Prostate gland (tissue), 2 donors: ENCODE measurements around the gene DSN1.

Experiments used
- CTCF ChIP-seq, 4 experiments: fragments of 200-600 bp in 2 of 4; fragments of 450-650 bp in 2 of 4; sonication (generic) in 2 of 4; IDR thresholded peaks; 1 replicate in 3 of 4; 2 replicates in 1 of 4; pipeline ENCODE4 v1.5.1; 2016 to 2019; ENCODE audit warnings: antibody characterized with exemption in 4 of 4, mild to moderate bottlenecking in 2 of 4, moderate library complexity in 2 of 4
- POLR2A ChIP-seq: fragments of 450-650 bp; IDR thresholded peaks from one replicate; pipeline ENCODE4 v1.6.1; 2016; ENCODE audit warnings: antibody characterized with exemption, mild to moderate bottlenecking
- POLR2AphosphoS5 ChIP-seq: sonication (generic); formaldehyde crosslinking; IDR thresholded peaks from one replicate; pipeline ENCODE4 v1.6.1; 2017; ENCODE audit warnings: antibody characterized with exemption

DNA sequence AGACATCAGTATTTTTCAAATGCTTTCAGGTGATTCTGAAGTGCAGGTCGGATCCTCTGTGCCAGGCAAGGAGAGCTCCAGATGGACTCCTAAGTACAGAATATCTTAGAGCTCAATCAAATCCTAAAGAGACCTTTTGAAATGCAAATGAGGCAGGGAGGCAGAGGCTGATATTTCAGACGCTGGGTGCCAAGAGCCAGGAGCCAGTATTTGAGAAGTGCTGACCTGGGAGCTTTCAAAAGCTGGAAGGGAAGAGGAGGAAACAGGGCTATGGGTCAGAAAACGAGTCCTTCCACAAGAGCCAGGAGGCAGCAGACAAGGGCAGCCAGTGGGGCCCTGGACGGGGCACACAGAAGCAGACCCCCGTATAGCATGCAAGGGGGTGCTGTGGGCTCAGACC is 46.1 kb upstream of the DSN1 start:
- TF ChIP-seq CTCF (IDR thresholded peaks at IDR 0.05) (no peak), POLR2AphosphoS5 (no peak), POLR2A (no peak)
